HEK293 (cell line): ENCODE data around the gene RPS6KB2.

Experiments used
- CTCF ChIA-PET: fragments of 350-600 bp; formaldehyde crosslinking; extraction: SDS; loops from one replicate; lab custom pipeline; 2021; ENCODE audit warnings: antibody characterized with exemption; lab: Yijun Ruan, JAX
- POLR2A ChIA-PET: fragments of 300-600 bp; formaldehyde crosslinking; extraction: SDS; loops from one replicate; lab custom pipeline; 2020; ENCODE audit warnings: antibody characterized with exemption, inconsistent platforms; lab: Yijun Ruan, JAX
- H3K27ac ChIP-seq: fragments of 200-500 bp; sonication (Bioruptor generic); 2 replicates; pipeline ENCODE4 v1.5.1; 2014; ENCODE audit warnings: low read depth, low read length, control low read depth, inconsistent platforms; ENCODE audit errors: extremely low read depth
- H3K36me3 ChIP-seq, 2 experiments: fragments of 200-500 bp in 1 of 2; sonication (Bioruptor generic) in 1 of 2; 1 replicate in 1 of 2; 2 replicates in 1 of 2; pipeline ENCODE4 v1.5.1; 2014 to 2017; ENCODE audit warnings: inconsistent platforms in 2 of 2, low read length in 2 of 2; ENCODE audit not compliant: control insufficient read depth in 2 of 2, insufficient read depth in 1 of 2
- H3K4me1 ChIP-seq: fragments of 200-500 bp; sonication (Bioruptor generic); 2 replicates; pipeline ENCODE4 v1.5.1; 2014; ENCODE audit warnings: mild to moderate bottlenecking, low read length, inconsistent platforms; ENCODE audit not compliant: control insufficient read depth, insufficient read depth
- H3K4me3 ChIP-seq: 2 replicates; pipeline ENCODE4 v1.5.1; 2011; ENCODE audit warnings: low read depth, mild to moderate bottlenecking, control low read depth, low read length, moderate library complexity
- H3K9me3 ChIP-seq: fragments of 200-500 bp; sonication (Bioruptor generic); 2 replicates; pipeline ENCODE4 v1.5.1; 2014; ENCODE audit warnings: low read depth, low read length, inconsistent platforms; ENCODE audit not compliant: control insufficient read depth, insufficient read depth
- AEBP2 ChIP-seq: fragments of 450-650 bp; formaldehyde crosslinking; IDR thresholded peaks from 2 replicates; pipeline ENCODE4 v1.5.1; 2016; ENCODE audit warnings: missing biosample characterization, missing genetic modification characterization, borderline replicate concordance
- ELK4 ChIP-seq: IDR thresholded peaks from 2 replicates; pipeline ENCODE4 v1.6.1; 2011; ENCODE audit warnings: mild to moderate bottlenecking, low read depth, low read length, borderline replicate concordance
- GLIS2 ChIP-seq: fragments of 450-650 bp; formaldehyde crosslinking; IDR thresholded peaks from 2 replicates; pipeline ENCODE4 v1.5.1; 2016; ENCODE audit warnings: missing biosample characterization, missing genetic modification characterization
- TCF7L2 ChIP-seq: IDR thresholded peaks from 2 replicates; pipeline ENCODE4 v1.6.1; 2011; ENCODE audit warnings: low read depth, mild to moderate bottlenecking, inconsistent platforms, low read length, moderate library complexity, borderline replicate concordance
- ZFHX2 ChIP-seq: fragments of 450-650 bp; formaldehyde crosslinking; conservative IDR thresholded peaks from 2 replicates; pipeline ENCODE4 v1.5.1; 2016; ENCODE audit warnings: missing biosample characterization, missing genetic modification characterization
- ZNF132 ChIP-seq: fragments of 450-650 bp; formaldehyde crosslinking; IDR thresholded peaks from 2 replicates; pipeline ENCODE4 v1.5.1; 2017; ENCODE audit warnings: missing biosample characterization, missing genetic modification characterization, borderline replicate concordance
- ZNF2 ChIP-seq: fragments of 450-650 bp; formaldehyde crosslinking; IDR thresholded peaks from 2 replicates; pipeline ENCODE4 v1.5.1; 2016; ENCODE audit warnings: missing biosample characterization, missing genetic modification characterization
- ZNF350 ChIP-seq: fragments of 450-650 bp; formaldehyde crosslinking; IDR thresholded peaks from 2 replicates; pipeline ENCODE4 v1.5.0; 2017; ENCODE audit warnings: missing biosample characterization, mild to moderate bottlenecking, missing genetic modification characterization
- ZNF518A ChIP-seq: fragments of 450-650 bp; formaldehyde crosslinking; conservative IDR thresholded peaks from 2 replicates; pipeline ENCODE4 v1.5.1; 2016; ENCODE audit warnings: low read depth, missing biosample characterization, missing genetic modification characterization
- ZNF558 ChIP-seq: fragments of 450-650 bp; formaldehyde crosslinking; IDR thresholded peaks from 2 replicates; pipeline ENCODE4 v1.5.1; 2016; ENCODE audit warnings: missing biosample characterization, missing genetic modification characterization
- ZNF776 ChIP-seq: fragments of 450-650 bp; formaldehyde crosslinking; IDR thresholded peaks from 2 replicates; pipeline ENCODE4 v1.5.0; 2017; ENCODE audit warnings: missing biosample characterization, missing genetic modification characterization, borderline replicate concordance

The RPS6KB2 gene

GRCh38 chr11:67437082-67437808 lies 9.0 kb downstream of the RPS6KB2 start, which contains the start of gene PTPRCAP:
Gene PTPRCAP, minus strand, starts transcription at chr11:67437682. Its CDS starts 63 bp downstream, at chr11:67437619.
- Histone ChIP-seq H3K4me1 (no peaks in the 10 kb centered on the region), H3K9me3 (no peaks in the 10 kb centered on the region), H3K4me3 (no peak within 1 kb of the TSS), H3K36me3 (peaks cover 0 to 86% of the 10 kb centered on the region in 2 experiments; a peak in 1 of 3 replicates), H3K27ac (no peak within 1 kb of the TSS)
- POLR2A ChIA-PET: interaction anchor here (0.6 to 2.6 kb wide), 9 partner anchors 9 to 1549 kb away, joined by 3 to 11 read pairs (median 4); partner anchors contain the start of genes FIBP, PPP1CA, RPS6KB2 and TMEM134
- TF ChIP-seq ZNF2 (tag by site-specific recombination) (no peak), ELK4 (no peak), AEBP2 (tag by site-specific recombination) (no peak), TCF7L2 (no peak), GLIS2 (tag by site-specific recombination) (peak; percentile 37; the same call in 1 of the 2 replicates), ZFHX2 (tag by site-specific recombination) (no peak)
- CTCF ChIA-PET: interaction anchor here (1.2 kb wide), 1 partner anchor 35 kb away, joined by 5 read pairs; the partner anchor contains the start of gene PPP1CA

GRCh38 chr11:67437809-67438157 lies 9.5 kb downstream of the RPS6KB2 start:
- TF ChIP-seq ZNF132 (tag by site-specific recombination) (no peak), ZNF350 (no peak), ZNF518A (no peak), ZNF776 (tag by site-specific recombination) (no peak), ZNF558 (tag by site-specific recombination) (no peak)
- H3K36me3 ChIP-seq: peaks cover 0 to 83% of the 10 kb centered on the region in 2 experiments; a peak in 1 of 3 replicates
- no peaks in the 10 kb centered on the region for H3K4me1 ChIP-seq
- no peak overlapping the region for H3K4me3 ChIP-seq
- no peaks in the 10 kb centered on the region for H3K9me3 ChIP-seq
- ChIA-PET POLR2A (interaction anchor here (0.6 to 2.6 kb wide), 7 partner anchors 10 to 1550 kb away, joined by 3 to 11 read pairs (median 6); partner anchors contain the start of genes FIBP, PPP1CA, RPS6KB2 and TMEM134), CTCF (interaction anchor here (0.7 kb wide), 1 partner anchor 37 kb away, joined by 4 read pairs; the partner anchor contains the start of gene PPP1CA)
- H3K27ac ChIP-seq: no peak overlapping the region
